HG02610 (cell line): ENCODE data around the gene CHST3.
A peak's percentile ranks its signal among the peaks of the same experiment; 100 is the strongest.
"Not testable (repeated sequence)": the region's sequence is repeated elsewhere in the genome, so short reads cannot be mapped to it uniquely, and the experiment has no call there.

ENCODE experiments used
- ATAC-seq: cut with Tn5 transposase; IDR thresholded peaks from one replicate; pipeline ENCODE4 v1.9.1; 2021; ENCODE audit warnings: mild to moderate bottlenecking, moderate library complexity; ENCODE audit not compliant: unreplicated experiment

Gene CHST3

GRCh38 chr10:71972746-71973695, 8.8 kb downstream of the CHST3 start:
- no peak for ATAC-seq

- no peak for ATAC-seq
These were observed 9.7 kb downstream of the CHST3 start for GRCh38 chr10:71973777-71974488.

- ATAC-seq: peak; percentile 54
These were observed 10.4 kb downstream of the CHST3 start for GRCh38 chr10:71974489-71975021.

GRCh38 chr10:71975087-71975870, 11.1 kb downstream of the CHST3 start:
- ATAC-seq: no peak

GRCh38 chr10:71975871-71976725, 11.9 kb downstream of the CHST3 start:
- ATAC-seq: no peak

- not testable (repeated sequence) for ATAC-seq
These were observed 13.4 kb downstream of the CHST3 start for GRCh38 chr10:71977614-71977903.

GRCh38 chr10:71978476-71978875, 14.3 kb downstream of the CHST3 start:
- no peak for ATAC-seq

- no peak for ATAC-seq
These were observed 14.9 kb downstream of the CHST3 start for GRCh38 chr10:71978988-71979691.

- ATAC-seq: no peak
These were observed 15.5 kb downstream of the CHST3 start for GRCh38 chr10:71979692-71980062.

GRCh38 chr10:71980181-71981014, 16.2 kb downstream of the CHST3 start:
- ATAC-seq: no peak

- ATAC-seq: no peak
These were observed 17.1 kb downstream of the CHST3 start for GRCh38 chr10:71981015-71981875.

GRCh38 chr10:71981876-71982230, 17.7 kb downstream of the CHST3 start:
- no peak for ATAC-seq

- ATAC-seq: no peak
These were observed 18.3 kb downstream of the CHST3 start for GRCh38 chr10:71982269-71983178.

- no peak for ATAC-seq
These were observed 20.1 kb downstream of the CHST3 start for GRCh38 chr10:71984126-71984808.

- no peak for ATAC-seq
These were observed 20.7 kb downstream of the CHST3 start for GRCh38 chr10:71984809-71985388.
